Spleen (tissue), 7 donors: ENCODE measurements around the gene GPR85.

Source experiments
- CTCF ChIP-seq, 11 experiments: fragments of 200-600 bp in 7 of 11; fragments of 450-650 bp in 4 of 11; sonication (generic) in 4 of 11; IDR thresholded peaks in 8 of 11; conservative IDR thresholded peaks in 3 of 11; 1 replicate in 7 of 11; 2 replicates in 4 of 11; pipeline versions ENCODE4 v1.4.0 to v1.8.0; 2016 to 2021; ENCODE audit warnings: antibody characterized with exemption in 11 of 11, inconsistent platforms in 4 of 11, mild to moderate bottlenecking in 1 of 11
- POLR2A ChIP-seq, 3 donors: fragments of 450-650 bp; IDR thresholded peaks; one replicate each; pipeline ENCODE4 v1.5.1; 2017; ENCODE audit warnings: antibody characterized with exemption in 3 of 3, mild to moderate bottlenecking in 1 of 3
- POLR2AphosphoS5 ChIP-seq, 3 donors: sonication (generic); formaldehyde crosslinking; IDR thresholded peaks; one replicate each; pipeline ENCODE4 v1.5.1; 2017; ENCODE audit warnings: antibody characterized with exemption in 3 of 3
- donor health status: DM: no; HTN: no; CAD: no; lungs with moderate emphysema.
- donor health status: DM: no; HTN: no; CAD: no.
- donor health status: DM: no; HTN: no; CAD: no.

GRCh38 chr7:113078331-113078730 is 8.3 kb downstream of the GPR85 start:
- TF ChIP-seq CTCF (IDR thresholded peaks at IDR 0.05 in 8 of 11, conservative IDR thresholded peaks at IDR 0.05 in 3 of 11) = no peak
- TF ChIP-seq POLR2AphosphoS5 (IDR thresholded peaks at IDR 0.05) = no peak
- TF ChIP-seq POLR2A (IDR thresholded peaks at IDR 0.05) = no peak
